Pancreas (tissue), 10 donors: ENCODE results near the gene SLC49A4. TPM values are rescaled to one million over a fixed set of nuclear protein-coding genes. Genes with fewer than 3 reads are reported as not detected.

Experiments used
- ATAC-seq, 4 donors: fragments of 200-7000 bp; cut with Tn5 transposase; one replicate each; pipeline versions ENCODE4 v1.8.0 to v1.9.1; 2020; ENCODE audit warnings: mild to moderate bottlenecking in 4 of 4, moderate library complexity in 4 of 4
- DNase-seq, 6 donors: peaks; one replicate each; pipeline ENCODE4 v3.0.0-alpha.2; 2020
- FAIRE-seq: peaks from 2 replicates; lab custom pipeline; 2012; peaks lifted over from hg19 to GRCh38; lab: Jason Lieb, UNC
- H3K27ac ChIP-seq, 4 donors: fragments of 200-600 bp; sonication (generic); 1 replicate in 3 of 4; 2 replicates in 1 of 4; pipeline versions ENCODE4 v1.5.0 to v1.8.0; 2020
- H3K27me3 ChIP-seq, 4 donors: fragments of 200-600 bp; one replicate each; pipeline ENCODE4 v1.8.0; 2021
- H3K36me3 ChIP-seq, 3 donors: fragments of 200-600 bp; sonication (generic) in 1 of 3; one replicate each; pipeline versions ENCODE4 v1.5.0 to v1.8.0; 2020 to 2021
- H3K4me1 ChIP-seq, 3 donors: fragments of 200-600 bp; one replicate each; pipeline ENCODE4 v1.8.0; 2021
- H3K4me3 ChIP-seq, 4 donors: fragments of 200-600 bp; sonication (generic) in 2 of 4; one replicate each; pipeline versions ENCODE4 v1.5.0 to v1.8.0; 2020 to 2021
- H3K9me3 ChIP-seq, 4 donors: fragments of 200-600 bp; one replicate each; pipeline ENCODE4 v1.8.0; 2021
- WGBS, 2 donors: extraction: QIAGEN DNeasy Blood & Tissue Kit; methylation state at CpG; one replicate each; pipeline ENCODE4 v1.1.7; 2013; 5-methylcytosine and 5-hydroxymethylcytosine counted together
- intact Hi-C, 3 donors: fragments of 100-400 bp; cut with DNase I; formaldehyde crosslinking; loops; one replicate each; pipeline versions ENCODE4 v1.11.1 to v1.14.2; 2022
- polyA plus RNA-seq, 2 donors: library from polyadenylated mRNA; stranded (reverse); fragments of 200-250 nt; gene quantifications; one replicate each; pipeline ENCODE4 v1.2.3, GENCODE V29; 2013
- total RNA-seq, 6 donors: library from RNA; stranded (reverse); fragmentation: NEBNext Ultra II Directional in 4 of 6; extraction: Animal tissue kit (Norgen Biotek cat#: 25700) in 4 of 6; gene quantifications; one replicate each; pipeline versions ENCODE4 v1.2.1 to v1.2.4, GENCODE V29; 2021 to 2023
- TF ChIP-seq, protein P1 (sequence below), 4 donors: fragments of 200-600 bp; sonication (generic) in 3 of 4; IDR thresholded peaks; one replicate each; pipeline versions ENCODE4 v1.5.0 to v1.8.0; 2021; ENCODE audit warnings: antibody characterized with exemption in 4 of 4
- donor health status: healthy with polysubstance abuse.
- donor health status: DM: no; HTN: no; CAD: no; lungs with moderate emphysema.
- donor health status: DM: no; HTN: no; CAD: no.
- donor health status: control.
- donor health status: control.
- donor health status: Bipolar disorder and iron deficiency.
- donor health status: DM: yes; HTN: yes; CAD: no.
- donor health status: DM: no; HTN: no; CAD: no.
- donor health status: DM: no; HTN: no; CAD: no.
- donor health status: DM: yes; HTN: yes; CAD: no.

The SLC49A4 gene
- total and polyA plus RNA-seq, 8 donors: 3.4 to 13.7 (median 10.9) TPM

DNA sequence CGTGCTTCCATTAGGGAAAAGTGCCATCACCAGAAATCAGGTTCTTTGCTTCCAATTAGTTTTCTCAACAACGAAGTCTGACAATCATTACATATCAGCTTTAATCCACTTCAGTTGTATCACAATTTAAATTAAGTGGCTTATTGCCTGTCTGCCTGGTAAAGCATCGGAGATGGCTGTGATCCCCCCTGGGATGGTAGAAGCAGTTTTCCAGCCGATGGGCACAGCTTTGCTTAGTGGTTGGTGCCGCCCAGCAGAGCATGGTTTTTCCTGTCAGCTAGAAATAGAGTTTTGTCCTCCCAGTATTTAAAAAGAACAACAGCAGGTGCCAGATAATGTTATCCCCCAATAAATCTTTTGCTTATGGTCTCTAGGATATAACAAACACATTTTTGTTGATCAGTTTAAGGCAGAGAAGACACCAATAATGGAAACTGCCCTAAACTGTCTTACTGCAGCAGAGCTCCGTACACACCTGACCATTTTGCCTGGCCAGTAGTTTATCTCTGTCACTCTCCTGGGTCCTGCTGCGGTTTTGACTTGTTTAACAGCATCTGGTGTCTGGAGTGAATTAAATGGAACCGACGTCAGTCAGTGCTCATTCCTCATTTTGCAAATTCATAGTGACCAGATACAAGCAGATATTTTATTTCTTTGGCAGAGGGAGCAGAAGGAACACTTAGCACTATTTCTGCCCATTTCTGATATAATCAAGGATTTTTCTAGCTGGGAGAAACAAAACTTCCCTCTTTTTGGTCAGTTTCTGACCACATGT lies 79.1 kb downstream of the SLC49A4 start:
- ATAC-seq: no peak
- no peaks in the 10 kb centered on the region for H3K36me3 ChIP-seq
- TF ChIP-seq, protein P1, sequence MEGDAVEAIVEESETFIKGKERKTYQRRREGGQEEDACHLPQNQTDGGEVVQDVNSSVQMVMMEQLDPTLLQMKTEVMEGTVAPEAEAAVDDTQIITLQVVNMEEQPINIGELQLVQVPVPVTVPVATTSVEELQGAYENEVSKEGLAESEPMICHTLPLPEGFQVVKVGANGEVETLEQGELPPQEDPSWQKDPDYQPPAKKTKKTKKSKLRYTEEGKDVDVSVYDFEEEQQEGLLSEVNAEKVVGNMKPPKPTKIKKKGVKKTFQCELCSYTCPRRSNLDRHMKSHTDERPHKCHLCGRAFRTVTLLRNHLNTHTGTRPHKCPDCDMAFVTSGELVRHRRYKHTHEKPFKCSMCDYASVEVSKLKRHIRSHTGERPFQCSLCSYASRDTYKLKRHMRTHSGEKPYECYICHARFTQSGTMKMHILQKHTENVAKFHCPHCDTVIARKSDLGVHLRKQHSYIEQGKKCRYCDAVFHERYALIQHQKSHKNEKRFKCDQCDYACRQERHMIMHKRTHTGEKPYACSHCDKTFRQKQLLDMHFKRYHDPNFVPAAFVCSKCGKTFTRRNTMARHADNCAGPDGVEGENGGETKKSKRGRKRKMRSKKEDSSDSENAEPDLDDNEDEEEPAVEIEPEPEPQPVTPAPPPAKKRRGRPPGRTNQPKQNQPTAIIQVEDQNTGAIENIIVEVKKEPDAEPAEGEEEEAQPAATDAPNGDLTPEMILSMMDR (IDR thresholded peaks at IDR 0.05): no peak
- H3K4me3 ChIP-seq: no peak overlapping the region
- DNase-seq: no peak
- intact Hi-C loops: no loop called here
- H3K27me3 ChIP-seq: no peaks in the 10 kb centered on the region
- H3K4me1 ChIP-seq: no peaks in the 10 kb centered on the region
- no peak for FAIRE-seq
- peaks cover 0 to 3% (median 0%) of the 10 kb centered on the region in 4 donors for H3K9me3 ChIP-seq
- WGBS, 2 donors: 93 to 96% methylated on average over 9 of the region's 9 CpGs
- H3K27ac ChIP-seq: no peak overlapping the region

DNA sequence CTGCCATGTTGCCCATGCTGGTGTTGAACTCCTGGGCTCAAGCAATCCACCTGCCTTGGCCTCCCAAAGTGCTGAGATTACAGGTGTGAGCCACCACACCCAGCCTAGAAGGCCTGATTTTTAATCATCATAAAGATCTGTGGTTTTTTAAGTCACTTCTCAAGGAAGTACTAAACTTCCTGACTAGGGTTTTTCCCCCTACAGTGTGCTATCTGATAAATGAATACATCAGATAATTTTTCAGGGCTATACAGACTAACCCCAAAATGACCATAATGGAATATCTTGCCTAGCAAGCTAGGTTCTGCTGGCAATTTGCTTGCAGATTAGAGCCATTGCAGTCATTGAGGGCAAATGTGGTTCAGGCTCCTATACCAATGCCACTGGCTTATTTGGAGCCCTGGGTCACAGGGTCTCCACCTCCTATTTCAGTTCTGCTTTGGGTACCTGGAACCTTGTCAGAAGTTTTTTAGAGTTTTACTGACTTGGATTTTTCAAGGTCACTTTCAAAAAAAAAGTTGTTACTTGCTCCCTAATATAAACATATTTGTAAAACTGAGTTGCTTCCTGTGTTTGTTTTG lies 80.8 kb downstream of the SLC49A4 start:
- Histone ChIP-seq H3K27me3 (no peaks in the 10 kb centered on the region), H3K9me3 (no peaks in the 10 kb centered on the region), H3K27ac (no peak overlapping the region), H3K4me1 (no peaks in the 10 kb centered on the region), H3K4me3 (no peak overlapping the region), H3K36me3 (no peaks in the 10 kb centered on the region)
- intact Hi-C loops: no loop called here
- FAIRE-seq (no peak), ATAC-seq (no peak), DNase-seq (no peak)
- TF ChIP-seq, protein P1 (IDR thresholded peaks at IDR 0.05): no peak

DNA sequence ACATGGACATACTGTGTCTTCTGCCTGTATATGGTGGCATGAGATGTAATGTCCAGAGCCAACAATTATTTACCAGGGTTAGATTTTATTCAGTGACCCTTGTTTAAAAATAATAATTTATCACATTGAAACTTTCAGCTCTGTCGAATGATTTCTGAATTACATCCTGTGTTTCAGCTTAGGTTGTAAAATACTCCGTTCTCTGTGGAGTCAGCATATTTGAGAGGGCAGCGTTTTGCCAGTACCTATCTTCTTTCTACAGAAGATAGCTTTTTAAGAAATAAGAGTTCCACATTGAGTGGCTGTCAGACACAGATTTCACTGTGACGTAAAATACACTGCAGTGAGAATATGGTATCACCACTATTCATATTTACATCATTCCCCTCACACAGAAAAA lies 85.3 kb downstream of the SLC49A4 start:
- FAIRE-seq: no peak
- H3K4me3 ChIP-seq: no peak overlapping the region
- no peak for DNase-seq
- no peaks in the 10 kb centered on the region for H3K36me3 ChIP-seq
- no peak for ATAC-seq
- H3K27ac ChIP-seq: no peak overlapping the region
- no peaks in the 10 kb centered on the region for H3K9me3 ChIP-seq
- TF ChIP-seq, protein P1 (IDR thresholded peaks at IDR 0.05): no peak
- no peaks in the 10 kb centered on the region for H3K27me3 ChIP-seq
- no peaks in the 10 kb centered on the region for H3K4me1 ChIP-seq
- intact Hi-C loops: no loop called here
- 49 to 59% methylated on average over 4 of the region's 4 CpGs for WGBS, 2 donors

DNA sequence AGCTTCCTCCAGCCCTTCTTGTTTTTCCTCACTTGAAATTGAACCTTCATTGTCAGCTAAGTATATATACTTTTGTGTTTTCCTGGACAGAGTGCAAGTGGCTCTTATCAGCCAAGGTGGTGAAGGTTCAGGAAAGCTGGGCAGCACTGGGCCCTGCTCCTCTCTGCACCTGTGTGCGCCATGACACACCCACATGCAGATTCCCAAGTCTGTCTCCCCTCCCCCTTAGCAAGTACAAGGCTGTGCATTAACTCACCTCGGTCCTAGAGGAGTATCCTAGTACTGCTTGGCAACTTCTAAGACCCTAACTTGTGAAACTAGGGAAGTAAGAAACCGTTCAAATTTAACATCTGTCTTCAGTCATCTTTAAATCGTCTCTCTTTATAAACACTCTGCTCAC lies 85.8 kb downstream of the SLC49A4 start:
- FAIRE-seq: no peak
- WGBS, 2 donors: 35 to 43% methylated on average over 4 of the region's 4 CpGs
- Histone ChIP-seq H3K27me3 (no peaks in the 10 kb centered on the region), H3K36me3 (no peaks in the 10 kb centered on the region), H3K27ac (no peak overlapping the region), H3K4me3 (no peak overlapping the region), H3K4me1 (no peaks in the 10 kb centered on the region), H3K9me3 (no peaks in the 10 kb centered on the region)
- ATAC-seq: peak; percentile 55 to 92 (median 82)
- TF ChIP-seq, protein P1 (IDR thresholded peaks at IDR 0.05): no peak
- peak in 1 of 6 donors; percentile 33 for DNase-seq
- intact Hi-C loops: no loop called here
